ENCODE data around the gene NR2F1.

The NR2F1 gene

DNA sequence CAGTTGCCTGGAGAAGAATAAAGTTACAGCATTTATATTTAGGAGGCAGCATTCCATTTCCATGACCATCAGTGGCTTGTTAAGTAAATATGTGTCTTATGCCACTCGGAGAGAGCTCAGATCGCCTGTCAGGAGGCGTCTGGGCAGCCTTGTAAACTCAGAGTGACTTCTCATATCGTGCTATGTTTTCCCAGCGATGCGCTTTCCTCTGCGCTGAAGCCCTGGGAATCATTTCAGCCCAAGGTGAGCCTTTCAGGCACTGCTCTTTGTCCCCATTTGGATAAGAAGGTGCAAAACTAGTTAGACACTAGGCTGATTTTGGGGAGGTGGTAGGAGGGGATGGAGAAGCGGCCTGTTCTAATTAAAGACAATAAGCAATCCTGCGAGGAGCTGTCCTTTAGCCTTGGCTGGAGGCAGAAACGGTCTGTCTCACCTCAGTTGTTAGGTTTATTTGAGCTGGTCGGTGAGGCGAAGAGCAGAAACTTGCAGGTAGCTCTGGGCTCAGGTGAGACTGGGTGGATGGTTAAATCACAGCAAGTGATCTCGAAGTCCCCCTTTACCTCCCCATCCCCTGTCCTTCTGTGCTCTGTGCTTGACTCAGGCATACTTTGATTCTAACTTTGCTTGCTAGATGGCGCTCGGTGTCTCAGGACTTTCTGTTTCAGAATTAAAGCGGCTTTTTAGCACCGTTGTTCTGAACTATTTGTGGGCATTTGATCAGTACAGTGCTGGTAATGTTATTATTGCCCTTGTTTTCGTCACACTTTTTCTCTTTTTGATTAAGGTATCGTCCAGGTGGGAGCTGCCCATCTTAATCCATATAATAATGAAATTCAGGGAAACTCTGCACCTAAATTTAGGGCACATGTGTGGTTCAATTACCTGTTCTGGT lies 24.6 kb downstream of the NR2F1 start:
- Histone ChIP-seq H3K36me3 (ENCODE audit: control insufficient read depth in 2 of 2, insufficient read depth in 2 of 2, low read length in 2 of 2) (no peaks in the 10 kb centered on the region), H3K4me1 (ENCODE audit: control insufficient read depth in 2 of 2, insufficient read depth in 2 of 2, low read length in 2 of 2) (peaks cover 0 to 7% of the 10 kb centered on the region in 2 donors), H3K9me3 (ENCODE audit: control insufficient read depth in 2 of 2, low read length in 2 of 2) (no peaks in the 10 kb centered on the region), H3K9ac (ENCODE audit: low read depth in 1 of 2, low read length in 2 of 2) (no peak overlapping the region), H3K27me3 (ENCODE audit: control insufficient read depth in 2 of 2, insufficient read depth in 2 of 2, low read length in 2 of 2) (peaks cover 81 to 85% of the 10 kb centered on the region in 2 donors), H3K27ac (ENCODE audit: low read depth in 2 of 2, low read length in 2 of 2) (no peak overlapping the region), H3K4me3 (ENCODE audit: low read length in 2 of 2) (no peak overlapping the region)

DNA sequence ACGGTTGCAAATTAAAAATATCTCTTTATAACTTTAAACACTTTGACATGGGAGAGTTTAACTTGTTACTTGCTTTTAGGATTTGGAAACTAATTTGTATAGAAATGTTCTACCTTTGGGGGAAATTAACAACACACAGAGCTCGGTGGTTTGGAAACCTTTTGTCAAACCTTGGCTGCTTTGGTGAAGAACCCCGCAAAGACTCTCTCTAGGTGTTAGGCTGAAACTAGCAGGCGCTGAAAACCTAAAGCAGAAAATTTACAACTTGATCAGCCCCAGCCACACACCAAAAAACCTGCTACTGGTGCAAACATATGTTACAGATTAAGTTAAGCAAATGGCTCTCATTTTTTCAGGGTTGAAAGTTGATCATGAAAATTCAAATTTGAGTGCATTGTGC lies 25.8 kb downstream of the NR2F1 start:
- Histone ChIP-seq H3K4me1 (ENCODE audit: control insufficient read depth in 2 of 2, insufficient read depth in 2 of 2, low read length in 2 of 2) (peaks cover 0 to 7% of the 10 kb centered on the region in 2 donors), H3K27me3 (ENCODE audit: control insufficient read depth in 2 of 2, insufficient read depth in 2 of 2, low read length in 2 of 2) (peaks cover 70 to 82% of the 10 kb centered on the region in 2 donors), H3K27ac (ENCODE audit: low read depth in 2 of 2, low read length in 2 of 2) (no peak overlapping the region), H3K4me3 (ENCODE audit: low read length in 2 of 2) (no peak overlapping the region), H3K36me3 (ENCODE audit: control insufficient read depth in 2 of 2, insufficient read depth in 2 of 2, low read length in 2 of 2) (no peaks in the 10 kb centered on the region), H3K9ac (ENCODE audit: low read depth in 1 of 2, low read length in 2 of 2) (no peak overlapping the region), H3K9me3 (ENCODE audit: control insufficient read depth in 2 of 2, low read length in 2 of 2) (no peaks in the 10 kb centered on the region)

DNA sequence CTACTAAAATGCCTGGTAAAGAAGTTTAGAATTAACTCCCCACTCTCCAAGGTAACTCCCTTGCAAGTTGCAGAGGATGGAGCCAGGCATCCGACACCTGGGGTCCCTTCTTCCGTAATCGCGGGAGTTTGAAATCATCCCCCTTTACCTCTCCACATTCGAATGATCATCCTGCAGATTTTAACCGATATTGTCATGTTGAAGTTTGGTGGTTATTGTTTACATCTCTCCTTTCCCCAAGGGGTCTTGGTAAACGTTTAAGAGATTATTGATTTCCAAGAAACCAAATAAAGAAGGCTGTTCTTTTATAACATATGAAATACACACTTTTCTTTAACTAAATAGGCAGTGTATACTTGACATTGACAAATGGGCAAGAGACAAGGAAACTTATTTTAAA lies 26.7 kb downstream of the NR2F1 start:
- no peaks in the 10 kb centered on the region for H3K36me3 ChIP-seq (ENCODE audit: control insufficient read depth in 2 of 2, insufficient read depth in 2 of 2, low read length in 2 of 2)
- peaks cover 0 to 7% of the 10 kb centered on the region in 2 donors for H3K4me1 ChIP-seq (ENCODE audit: control insufficient read depth in 2 of 2, insufficient read depth in 2 of 2, low read length in 2 of 2)
- H3K27ac ChIP-seq (ENCODE audit: low read depth in 2 of 2, low read length in 2 of 2) = no peak overlapping the region
- H3K9ac ChIP-seq (ENCODE audit: low read depth in 1 of 2, low read length in 2 of 2) = no peak overlapping the region
- H3K27me3 ChIP-seq (ENCODE audit: control insufficient read depth in 2 of 2, insufficient read depth in 2 of 2, low read length in 2 of 2) = peaks cover 75 to 86% of the 10 kb centered on the region in 2 donors
- H3K9me3 ChIP-seq (ENCODE audit: control insufficient read depth in 2 of 2, low read length in 2 of 2) = no peaks in the 10 kb centered on the region
- H3K4me3 ChIP-seq (ENCODE audit: low read length in 2 of 2) = no peak overlapping the region

DNA sequence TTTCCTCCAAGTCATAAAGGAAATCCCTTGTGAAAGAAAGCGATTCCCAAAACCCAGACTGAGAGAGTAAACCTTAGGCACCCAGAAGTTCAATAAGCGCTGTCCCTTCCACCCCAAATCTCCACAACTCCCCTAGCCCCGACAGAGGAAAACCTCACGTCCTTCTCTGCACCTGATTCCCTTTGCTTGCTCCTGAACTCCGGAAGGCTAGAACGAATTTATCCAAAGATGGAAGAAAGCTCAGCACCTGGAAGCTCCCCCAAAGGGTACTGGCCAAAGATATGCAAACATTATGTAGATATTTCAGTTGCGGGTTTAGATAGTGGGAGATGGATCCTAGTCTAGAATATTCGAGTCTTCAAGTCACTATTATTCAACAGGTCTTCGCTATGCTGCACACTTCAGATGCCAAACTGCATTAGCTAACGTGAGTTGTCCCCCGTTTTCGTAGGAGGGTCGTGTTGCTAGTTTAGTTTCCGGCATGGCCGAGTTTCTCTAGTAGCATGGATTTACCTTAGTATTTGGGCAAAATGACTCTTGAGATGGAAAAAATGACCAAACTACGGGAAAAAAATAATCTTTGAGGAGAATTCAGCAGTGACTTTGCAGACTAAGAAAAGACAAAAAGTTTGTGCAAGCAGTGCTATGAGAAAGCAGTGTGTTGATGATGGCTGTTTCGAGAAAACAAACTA lies 27.7 kb downstream of the NR2F1 start:
- H3K9me3 ChIP-seq (ENCODE audit: control insufficient read depth in 2 of 2, low read length in 2 of 2) = no peaks in the 10 kb centered on the region
- H3K27me3 ChIP-seq (ENCODE audit: control insufficient read depth in 2 of 2, insufficient read depth in 2 of 2, low read length in 2 of 2) = peaks cover 67 to 78% of the 10 kb centered on the region in 2 donors
- H3K36me3 ChIP-seq (ENCODE audit: control insufficient read depth in 2 of 2, insufficient read depth in 2 of 2, low read length in 2 of 2) = no peaks in the 10 kb centered on the region
- H3K4me3 ChIP-seq (ENCODE audit: low read length in 2 of 2) = no peak overlapping the region
- H3K4me1 ChIP-seq (ENCODE audit: control insufficient read depth in 2 of 2, insufficient read depth in 2 of 2, low read length in 2 of 2) = peaks cover 0 to 7% of the 10 kb centered on the region in 2 donors
- no peak overlapping the region for H3K27ac ChIP-seq (ENCODE audit: low read depth in 2 of 2, low read length in 2 of 2)
- no peak overlapping the region for H3K9ac ChIP-seq (ENCODE audit: low read depth in 1 of 2, low read length in 2 of 2)

DNA sequence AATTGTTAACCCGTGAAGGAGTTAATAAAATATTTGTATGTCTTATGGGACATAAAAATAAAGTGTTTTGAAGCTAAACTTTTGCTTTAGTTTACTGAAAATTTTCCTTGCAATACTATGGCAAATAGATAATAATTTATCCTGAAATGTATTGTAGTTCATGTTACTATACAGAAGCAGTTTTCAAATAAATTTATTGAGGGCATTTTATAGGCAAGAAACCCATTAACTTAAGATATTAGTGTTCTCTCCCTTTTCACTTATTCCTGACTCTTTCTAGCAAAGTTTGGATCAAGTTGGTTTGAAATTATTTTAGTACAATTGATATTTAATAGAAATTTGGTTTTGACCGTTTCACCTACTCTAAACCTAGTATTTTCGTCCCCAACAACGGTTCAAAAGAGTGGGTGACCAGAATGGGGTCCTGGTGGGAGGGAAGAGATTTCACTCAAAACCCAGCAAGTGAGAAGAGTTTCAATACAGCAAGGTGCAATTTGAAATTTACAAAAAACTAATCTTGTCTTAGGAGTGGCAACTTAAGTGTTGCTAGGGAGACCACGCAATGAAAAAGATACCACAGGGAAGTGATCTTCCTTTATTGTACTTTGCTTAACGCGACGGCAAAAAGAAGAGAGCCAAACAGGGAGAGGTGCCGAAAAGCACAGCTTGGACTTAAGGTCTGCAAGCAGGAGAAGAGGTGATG lies 28.4 kb downstream of the NR2F1 start:
- H3K27ac ChIP-seq (ENCODE audit: low read depth in 2 of 2, low read length in 2 of 2) = no peak overlapping the region
- H3K36me3 ChIP-seq (ENCODE audit: control insufficient read depth in 2 of 2, insufficient read depth in 2 of 2, low read length in 2 of 2) = no peaks in the 10 kb centered on the region
- H3K4me1 ChIP-seq (ENCODE audit: control insufficient read depth in 2 of 2, insufficient read depth in 2 of 2, low read length in 2 of 2) = peaks cover 0 to 7% of the 10 kb centered on the region in 2 donors
- no peak overlapping the region for H3K9ac ChIP-seq (ENCODE audit: low read depth in 1 of 2, low read length in 2 of 2)
- H3K4me3 ChIP-seq (ENCODE audit: low read length in 2 of 2) = no peak overlapping the region
- no peaks in the 10 kb centered on the region for H3K9me3 ChIP-seq (ENCODE audit: control insufficient read depth in 2 of 2, low read length in 2 of 2)
- peaks cover 62 to 72% of the 10 kb centered on the region in 2 donors for H3K27me3 ChIP-seq (ENCODE audit: control insufficient read depth in 2 of 2, insufficient read depth in 2 of 2, low read length in 2 of 2)

DNA sequence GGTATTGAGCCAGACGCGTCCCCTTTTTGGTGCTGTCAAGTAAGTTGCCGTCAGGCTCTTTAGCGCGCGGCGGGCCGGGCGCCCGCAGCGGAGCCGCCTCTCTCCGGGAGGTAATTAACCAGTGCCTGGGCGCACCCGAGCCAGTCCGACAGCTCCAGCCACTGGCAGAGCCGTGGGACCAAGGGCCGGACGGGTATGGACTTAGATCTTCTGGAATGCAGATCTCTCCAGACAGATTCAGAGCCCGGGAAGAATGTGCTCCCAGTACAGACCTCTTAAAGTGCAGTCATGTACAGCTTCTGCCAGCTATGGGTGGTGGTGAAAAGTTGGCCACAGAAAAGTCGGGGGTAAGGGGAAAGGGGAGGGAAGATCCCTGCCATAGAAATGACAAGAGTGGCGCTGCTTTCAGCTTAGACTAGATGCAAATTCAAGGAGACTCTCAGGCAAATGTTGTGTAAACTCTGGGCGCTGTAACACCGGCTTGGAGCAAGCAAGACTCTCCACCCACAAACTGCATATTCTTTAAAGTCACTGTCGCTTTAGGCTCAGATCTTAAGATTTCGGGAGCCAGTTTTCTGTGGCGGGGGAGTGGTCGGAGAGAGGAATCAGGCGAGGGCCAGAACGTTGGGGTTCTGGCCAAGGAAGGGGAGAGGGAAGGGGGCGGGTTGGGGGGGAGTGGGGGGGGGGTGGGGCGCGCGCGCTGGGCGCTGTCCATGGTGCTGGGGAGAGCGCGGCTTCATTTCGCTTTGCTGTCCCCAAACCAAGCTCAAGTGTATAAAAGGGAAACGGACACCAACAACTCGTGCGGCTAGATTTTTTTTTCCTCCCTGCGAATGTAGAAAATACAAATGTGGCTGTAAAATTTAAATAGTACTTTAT lies 29.2 kb downstream of the NR2F1 start:
- Histone ChIP-seq H3K9ac (ENCODE audit: low read depth in 1 of 2, low read length in 2 of 2) (no peak overlapping the region), H3K4me3 (ENCODE audit: low read length in 2 of 2) (no peak overlapping the region), H3K36me3 (ENCODE audit: control insufficient read depth in 2 of 2, insufficient read depth in 2 of 2, low read length in 2 of 2) (no peaks in the 10 kb centered on the region), H3K27ac (ENCODE audit: low read depth in 2 of 2, low read length in 2 of 2) (no peak overlapping the region), H3K27me3 (ENCODE audit: control insufficient read depth in 2 of 2, insufficient read depth in 2 of 2, low read length in 2 of 2) (peaks cover 56 to 65% of the 10 kb centered on the region in 2 donors), H3K4me1 (ENCODE audit: control insufficient read depth in 2 of 2, insufficient read depth in 2 of 2, low read length in 2 of 2) (peaks cover 0 to 7% of the 10 kb centered on the region in 2 donors), H3K9me3 (ENCODE audit: control insufficient read depth in 2 of 2, low read length in 2 of 2) (no peaks in the 10 kb centered on the region)

DNA sequence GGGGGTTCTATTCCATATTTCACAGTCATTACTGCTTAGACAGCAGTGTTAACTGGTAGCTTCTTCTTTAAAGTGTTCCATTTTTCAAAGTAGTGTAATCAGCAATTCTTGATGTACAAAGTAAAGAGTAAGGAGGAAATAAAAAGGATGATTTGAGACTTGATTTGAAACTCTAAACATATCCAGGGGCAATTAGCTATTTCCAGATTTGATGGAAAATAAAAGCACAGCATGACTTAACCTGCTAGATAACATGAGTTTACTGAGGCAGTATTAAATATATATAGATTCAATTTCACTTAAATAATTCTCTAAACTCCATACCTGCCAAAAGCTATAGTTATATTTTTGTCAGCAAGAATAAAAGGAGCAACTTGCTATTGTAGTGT lies 29.8 kb downstream of the NR2F1 start:
- no peak overlapping the region for H3K9ac ChIP-seq (ENCODE audit: low read depth in 1 of 2, low read length in 2 of 2)
- peaks cover 0 to 5% of the 10 kb centered on the region in 2 donors for H3K4me1 ChIP-seq (ENCODE audit: control insufficient read depth in 2 of 2, insufficient read depth in 2 of 2, low read length in 2 of 2)
- no peak overlapping the region for H3K4me3 ChIP-seq (ENCODE audit: low read length in 2 of 2)
- peaks cover 50 to 59% of the 10 kb centered on the region in 2 donors for H3K27me3 ChIP-seq (ENCODE audit: control insufficient read depth in 2 of 2, insufficient read depth in 2 of 2, low read length in 2 of 2)
- H3K9me3 ChIP-seq (ENCODE audit: control insufficient read depth in 2 of 2, low read length in 2 of 2) = no peaks in the 10 kb centered on the region
- H3K27ac ChIP-seq (ENCODE audit: low read depth in 2 of 2, low read length in 2 of 2) = no peak overlapping the region
- no peaks in the 10 kb centered on the region for H3K36me3 ChIP-seq (ENCODE audit: control insufficient read depth in 2 of 2, insufficient read depth in 2 of 2, low read length in 2 of 2)

DNA sequence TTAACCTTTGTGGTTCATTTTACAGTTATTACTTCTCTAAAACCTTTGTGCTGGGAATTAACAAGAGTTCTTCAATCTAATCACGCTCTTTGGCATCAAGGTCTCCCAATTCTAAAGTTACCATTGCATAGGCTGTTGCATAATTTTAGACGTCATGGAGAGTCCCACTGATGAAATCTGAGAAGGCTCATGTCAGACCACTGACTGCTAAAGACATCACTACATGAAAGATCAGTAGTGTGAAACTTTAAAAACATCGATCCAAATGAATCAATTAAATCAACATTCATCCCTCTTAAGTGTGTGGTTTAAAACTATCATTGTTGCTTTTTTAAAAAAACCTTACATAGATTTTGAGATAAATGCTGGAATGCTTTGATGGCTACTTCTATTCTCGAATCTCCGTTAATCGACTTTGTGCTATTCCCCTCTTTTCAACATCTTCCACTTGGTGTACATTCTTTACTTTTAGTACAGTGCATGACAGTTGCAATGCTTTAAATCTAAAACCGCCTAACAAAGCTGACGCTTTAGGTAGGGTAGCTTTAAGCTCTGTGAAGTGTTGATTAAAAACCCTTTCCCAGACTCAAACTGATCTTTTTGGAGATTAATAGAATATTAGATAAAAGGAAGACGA lies 33.6 kb downstream of the NR2F1 start:
- H3K9ac ChIP-seq (ENCODE audit: low read depth in 1 of 2, low read length in 2 of 2) = no peak overlapping the region
- peaks cover 0 to 4% of the 10 kb centered on the region in 2 donors for H3K4me1 ChIP-seq (ENCODE audit: control insufficient read depth in 2 of 2, insufficient read depth in 2 of 2, low read length in 2 of 2)
- H3K4me3 ChIP-seq (ENCODE audit: low read length in 2 of 2) = no peak overlapping the region
- H3K27ac ChIP-seq (ENCODE audit: low read depth in 2 of 2, low read length in 2 of 2) = no peak overlapping the region
- H3K36me3 ChIP-seq (ENCODE audit: control insufficient read depth in 2 of 2, insufficient read depth in 2 of 2, low read length in 2 of 2) = no peaks in the 10 kb centered on the region
- H3K9me3 ChIP-seq (ENCODE audit: control insufficient read depth in 2 of 2, low read length in 2 of 2) = no peaks in the 10 kb centered on the region
- peaks cover 14 to 25% of the 10 kb centered on the region in 2 donors for H3K27me3 ChIP-seq (ENCODE audit: control insufficient read depth in 2 of 2, insufficient read depth in 2 of 2, low read length in 2 of 2)
